ENCODE measurements around the gene CSRNP3. TPM values are rescaled to one million over a fixed set of nuclear protein-coding genes. Genes with fewer than 3 reads are reported as not detected.

Gene CSRNP3
- total RNA-seq, 1 experiment from 2014 or later, result not detected

DNA sequence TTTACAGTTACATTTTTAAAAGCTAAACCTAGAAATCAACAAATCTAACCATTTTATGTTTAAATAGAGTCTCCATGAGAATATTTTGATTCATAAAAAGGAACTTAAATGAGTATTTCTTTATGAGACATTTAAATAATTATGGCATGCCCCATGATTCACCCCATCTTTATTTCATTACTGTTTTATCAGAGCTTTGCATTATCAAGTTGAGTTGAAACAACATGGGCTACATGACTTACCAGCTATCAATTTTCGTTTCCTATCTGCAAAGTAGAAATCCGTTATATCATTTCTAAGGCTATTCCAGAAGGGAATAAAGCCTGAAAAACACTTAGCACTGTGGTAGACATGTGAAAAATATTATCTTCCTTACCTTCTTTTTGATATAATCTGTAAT is 163.1 kb downstream of the CSRNP3 start:
- BruUV-seq (replicated peaks), result no TSS peak
- no peak for ATAC-seq

DNA sequence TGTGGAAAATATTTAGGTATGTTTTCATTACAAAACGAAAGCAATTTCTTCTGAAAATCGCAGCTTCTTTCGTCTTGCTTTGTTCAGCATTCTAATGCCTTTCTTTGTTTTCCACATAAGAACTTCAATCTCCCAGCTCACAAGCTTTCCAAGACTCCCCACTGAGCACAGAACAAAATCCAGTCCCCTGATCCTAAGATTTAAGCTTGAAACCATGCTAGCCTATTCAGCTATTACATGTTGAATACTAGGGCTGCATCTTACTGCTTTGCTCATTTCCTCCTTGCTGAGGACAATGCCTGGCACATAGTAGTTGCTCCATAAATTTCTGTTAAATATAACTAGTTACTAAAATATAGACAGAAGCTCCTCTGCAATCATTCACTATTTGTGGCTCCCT is 163.9 kb downstream of the CSRNP3 start:
- TF ChIP-seq SIN3A (IDR thresholded peaks at IDR 0.05; ENCODE audit: borderline replicate concordance, insufficient read depth, low read depth, low read length), result no peak
- CTCF ChIA-PET, result no interaction called here
- Histone ChIP-seq H3K36me3 (ENCODE audit: control insufficient read depth, insufficient read depth, low read length) (no peaks in the 10 kb centered on the region), H3K27me3 (ENCODE audit: control insufficient read depth, insufficient read depth, low read length) (no peaks in the 10 kb centered on the region), H3K4me1 (ENCODE audit: control insufficient read depth, insufficient read depth, low read length) (no peaks in the 10 kb centered on the region), H3K27ac (ENCODE audit: low read length) (no peak overlapping the region), H3K9me3 (ENCODE audit: control insufficient read depth, insufficient read depth, low read depth, low read length) (no peaks in the 10 kb centered on the region), H3K4me3 (ENCODE audit: low read depth in 2 of 2, low read length in 2 of 2) (no peak overlapping the region)
- BruUV-seq (replicated peaks), result no TSS peak
- in situ Hi-C loops (cut with HindIII; ENCODE audit: low pct_unique_long_range_greater_than_20kb, low sequenced_read_pairs), result no loop called here
- DNase-seq (ENCODE audit: low read depth, low spot score) (no peak), ATAC-seq (no peak)
- POLR2A ChIA-PET, result no interaction called here
- intact Hi-C loops (cut with micrococcal nuclease; ENCODE audit: unreplicated experiment), result no loop called here

More for the DNA sequence above, 163.1 kb downstream of the CSRNP3 start:
- in situ Hi-C loops (cut with HindIII; ENCODE audit: low pct_unique_long_range_greater_than_20kb, low sequenced_read_pairs) (no loop called here), intact Hi-C loops (cut with micrococcal nuclease; ENCODE audit: unreplicated experiment) (no loop called here)
- no peaks in the 10 kb centered on the region for H3K36me3 ChIP-seq (ENCODE audit: control insufficient read depth, insufficient read depth, low read length)
- no peaks in the 10 kb centered on the region for H3K9me3 ChIP-seq (ENCODE audit: control insufficient read depth, insufficient read depth, low read depth, low read length)
- ChIA-PET POLR2A (no interaction called here), CTCF (no interaction called here)
- DNase-seq (ENCODE audit: low read depth, low spot score), result no peak
- TF ChIP-seq TCF7L2 (IDR thresholded peaks at IDR 0.05; ENCODE audit: low read depth, low read length), result no peak
- TF ChIP-seq, protein P1, sequence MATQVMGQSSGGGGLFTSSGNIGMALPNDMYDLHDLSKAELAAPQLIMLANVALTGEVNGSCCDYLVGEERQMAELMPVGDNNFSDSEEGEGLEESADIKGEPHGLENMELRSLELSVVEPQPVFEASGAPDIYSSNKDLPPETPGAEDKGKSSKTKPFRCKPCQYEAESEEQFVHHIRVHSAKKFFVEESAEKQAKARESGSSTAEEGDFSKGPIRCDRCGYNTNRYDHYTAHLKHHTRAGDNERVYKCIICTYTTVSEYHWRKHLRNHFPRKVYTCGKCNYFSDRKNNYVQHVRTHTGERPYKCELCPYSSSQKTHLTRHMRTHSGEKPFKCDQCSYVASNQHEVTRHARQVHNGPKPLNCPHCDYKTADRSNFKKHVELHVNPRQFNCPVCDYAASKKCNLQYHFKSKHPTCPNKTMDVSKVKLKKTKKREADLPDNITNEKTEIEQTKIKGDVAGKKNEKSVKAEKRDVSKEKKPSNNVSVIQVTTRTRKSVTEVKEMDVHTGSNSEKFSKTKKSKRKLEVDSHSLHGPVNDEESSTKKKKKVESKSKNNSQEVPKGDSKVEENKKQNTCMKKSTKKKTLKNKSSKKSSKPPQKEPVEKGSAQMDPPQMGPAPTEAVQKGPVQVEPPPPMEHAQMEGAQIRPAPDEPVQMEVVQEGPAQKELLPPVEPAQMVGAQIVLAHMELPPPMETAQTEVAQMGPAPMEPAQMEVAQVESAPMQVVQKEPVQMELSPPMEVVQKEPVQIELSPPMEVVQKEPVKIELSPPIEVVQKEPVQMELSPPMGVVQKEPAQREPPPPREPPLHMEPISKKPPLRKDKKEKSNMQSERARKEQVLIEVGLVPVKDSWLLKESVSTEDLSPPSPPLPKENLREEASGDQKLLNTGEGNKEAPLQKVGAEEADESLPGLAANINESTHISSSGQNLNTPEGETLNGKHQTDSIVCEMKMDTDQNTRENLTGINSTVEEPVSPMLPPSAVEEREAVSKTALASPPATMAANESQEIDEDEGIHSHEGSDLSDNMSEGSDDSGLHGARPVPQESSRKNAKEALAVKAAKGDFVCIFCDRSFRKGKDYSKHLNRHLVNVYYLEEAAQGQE (IDR thresholded peaks at IDR 0.05; ENCODE audit: insufficient read depth in 1 of 2, low read depth in 2 of 2, low read length in 1 of 2), result no peak
- TF ChIP-seq, protein P2, sequence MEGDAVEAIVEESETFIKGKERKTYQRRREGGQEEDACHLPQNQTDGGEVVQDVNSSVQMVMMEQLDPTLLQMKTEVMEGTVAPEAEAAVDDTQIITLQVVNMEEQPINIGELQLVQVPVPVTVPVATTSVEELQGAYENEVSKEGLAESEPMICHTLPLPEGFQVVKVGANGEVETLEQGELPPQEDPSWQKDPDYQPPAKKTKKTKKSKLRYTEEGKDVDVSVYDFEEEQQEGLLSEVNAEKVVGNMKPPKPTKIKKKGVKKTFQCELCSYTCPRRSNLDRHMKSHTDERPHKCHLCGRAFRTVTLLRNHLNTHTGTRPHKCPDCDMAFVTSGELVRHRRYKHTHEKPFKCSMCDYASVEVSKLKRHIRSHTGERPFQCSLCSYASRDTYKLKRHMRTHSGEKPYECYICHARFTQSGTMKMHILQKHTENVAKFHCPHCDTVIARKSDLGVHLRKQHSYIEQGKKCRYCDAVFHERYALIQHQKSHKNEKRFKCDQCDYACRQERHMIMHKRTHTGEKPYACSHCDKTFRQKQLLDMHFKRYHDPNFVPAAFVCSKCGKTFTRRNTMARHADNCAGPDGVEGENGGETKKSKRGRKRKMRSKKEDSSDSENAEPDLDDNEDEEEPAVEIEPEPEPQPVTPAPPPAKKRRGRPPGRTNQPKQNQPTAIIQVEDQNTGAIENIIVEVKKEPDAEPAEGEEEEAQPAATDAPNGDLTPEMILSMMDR (IDR thresholded peaks at IDR 0.05), result no peak
- no peak for TF ChIP-seq POLR2AphosphoS5 (IDR thresholded peaks at IDR 0.05; ENCODE audit: low read depth, low read length)
- TF ChIP-seq SIN3A (IDR thresholded peaks at IDR 0.05; ENCODE audit: borderline replicate concordance, insufficient read depth, low read depth, low read length), result no peak
- no peaks in the 10 kb centered on the region for H3K4me1 ChIP-seq (ENCODE audit: control insufficient read depth, insufficient read depth, low read length)
- no peak overlapping the region for H3K27ac ChIP-seq (ENCODE audit: low read length)
- H3K27me3 ChIP-seq (ENCODE audit: control insufficient read depth, insufficient read depth, low read length), result no peaks in the 10 kb centered on the region
- no peak overlapping the region for H3K4me3 ChIP-seq (ENCODE audit: low read depth in 2 of 2, low read length in 2 of 2)

DNA sequence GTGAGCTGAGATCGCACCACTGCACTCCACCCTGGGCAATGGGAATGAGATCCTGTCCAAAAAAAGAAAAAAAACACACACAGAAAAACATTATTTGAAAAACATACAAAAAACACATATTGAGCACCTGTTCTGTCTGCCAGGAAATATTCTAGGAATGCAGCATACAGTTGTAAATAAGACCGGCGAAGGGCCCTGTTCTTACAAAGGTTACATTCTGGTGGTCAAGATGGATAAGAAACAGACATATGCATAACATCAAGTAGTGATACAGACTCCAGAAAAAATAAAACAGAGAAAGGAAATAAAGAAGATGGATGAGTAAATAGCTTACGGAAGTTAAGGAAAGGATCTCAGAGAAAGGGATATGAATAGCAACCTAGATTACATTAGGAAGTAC is 164.8 kb downstream of the CSRNP3 start:
- intact Hi-C loops (cut with micrococcal nuclease; ENCODE audit: unreplicated experiment) (no loop called here), in situ Hi-C loops (cut with HindIII; ENCODE audit: low pct_unique_long_range_greater_than_20kb, low sequenced_read_pairs) (no loop called here)
- Histone ChIP-seq H3K36me3 (ENCODE audit: control insufficient read depth, insufficient read depth, low read length) (no peaks in the 10 kb centered on the region), H3K9me3 (ENCODE audit: control insufficient read depth, insufficient read depth, low read depth, low read length) (no peaks in the 10 kb centered on the region), H3K4me3 (ENCODE audit: low read depth in 2 of 2, low read length in 2 of 2) (no peak overlapping the region), H3K27ac (ENCODE audit: low read length) (no peak overlapping the region), H3K27me3 (ENCODE audit: control insufficient read depth, insufficient read depth, low read length) (no peaks in the 10 kb centered on the region), H3K4me1 (ENCODE audit: control insufficient read depth, insufficient read depth, low read length) (no peaks in the 10 kb centered on the region)
- CTCF ChIA-PET, result no interaction called here
- no TSS peak for BruUV-seq (replicated peaks)
- DNase-seq (ENCODE audit: low read depth, low spot score), result no peak
- TF ChIP-seq POLR2AphosphoS5 (IDR thresholded peaks at IDR 0.05; ENCODE audit: low read depth, low read length) (no peak), SIN3A (IDR thresholded peaks at IDR 0.05; ENCODE audit: borderline replicate concordance, insufficient read depth, low read depth, low read length) (no peak)
- TF ChIP-seq, protein P2 (IDR thresholded peaks at IDR 0.05), result no peak
- TF ChIP-seq, protein P1 (IDR thresholded peaks at IDR 0.05; ENCODE audit: insufficient read depth in 1 of 2, low read depth in 2 of 2, low read length in 1 of 2), result no peak
- POLR2A ChIA-PET, result no interaction called here
- no peak for ATAC-seq

All from Panc1 (cell line).